ENCODE results near the gene DES. TPM values are rescaled to one million over a fixed set of nuclear protein-coding genes. Genes with fewer than 3 reads are reported as not detected.

The DES gene
- total RNA-seq, 1 donor from 2014 or later, result 19.8 TPM

GRCh38 chr2:219426534-219427136, 8.5 kb downstream of the DES start:
- Mint-ChIP-seq H3K4me3 (ENCODE audit: unreplicated experiment) (no peak overlapping the region), H3K9me3 (ENCODE audit: low read depth) (no peaks in the 10 kb centered on the region), H3K27ac (ENCODE audit: unreplicated experiment) (no peak overlapping the region), H3K27me3 (ENCODE audit: low read depth) (no peaks in the 10 kb centered on the region), H3K4me1 (ENCODE audit: low read depth) (peaks cover 12% of the 10 kb centered on the region), H3K36me3 (ENCODE audit: low read depth) (no peaks in the 10 kb centered on the region)
- TF ChIP-seq CTCF (IDR thresholded peaks at IDR 0.05), result no peak
- peak; percentile 69 for DNase-seq (ENCODE audit: low spot score)

- H3K36me3 Mint-ChIP-seq (ENCODE audit: low read depth), result no peaks in the 10 kb centered on the region
- DNase-seq (ENCODE audit: low spot score), result no peak
- H3K27me3 Mint-ChIP-seq (ENCODE audit: low read depth), result no peaks in the 10 kb centered on the region
- TF ChIP-seq CTCF (IDR thresholded peaks at IDR 0.05), result no peak
- no peak overlapping the region for H3K27ac Mint-ChIP-seq (ENCODE audit: unreplicated experiment)
- H3K4me3 Mint-ChIP-seq (ENCODE audit: unreplicated experiment), result no peak overlapping the region
- H3K4me1 Mint-ChIP-seq (ENCODE audit: low read depth), result peaks cover 12% of the 10 kb centered on the region
- H3K9me3 Mint-ChIP-seq (ENCODE audit: low read depth), result no peaks in the 10 kb centered on the region
Observed at GRCh38 chr2:219428469-219428868, 10.3 kb downstream of the DES start.

- no peaks in the 10 kb centered on the region for H3K27me3 Mint-ChIP-seq (ENCODE audit: low read depth)
- TF ChIP-seq CTCF (IDR thresholded peaks at IDR 0.05), result no peak
- H3K9me3 Mint-ChIP-seq (ENCODE audit: low read depth), result no peaks in the 10 kb centered on the region
- peak; percentile 41 for DNase-seq (ENCODE audit: low spot score)
- H3K36me3 Mint-ChIP-seq (ENCODE audit: low read depth), result no peaks in the 10 kb centered on the region
- H3K4me1 Mint-ChIP-seq (ENCODE audit: low read depth), result peaks cover 12% of the 10 kb centered on the region
- H3K4me3 Mint-ChIP-seq (ENCODE audit: unreplicated experiment), result no peak overlapping the region
- peak overlapping the region; percentile 73 for H3K27ac Mint-ChIP-seq (ENCODE audit: unreplicated experiment)
Observed at GRCh38 chr2:219429958-219430606, 11.9 kb downstream of the DES start.

- DNase-seq (ENCODE audit: low spot score), result peak; percentile 22
- no peaks in the 10 kb centered on the region for H3K27me3 Mint-ChIP-seq (ENCODE audit: low read depth)
Observed at GRCh38 chr2:219430633-219431615, 12.7 kb downstream of the DES start.

More at GRCh38 chr2:219430633-219431615, 12.7 kb downstream of the DES start:
- peaks cover 12% of the 10 kb centered on the region for H3K4me1 Mint-ChIP-seq (ENCODE audit: low read depth)
- no peak overlapping the region for H3K4me3 Mint-ChIP-seq (ENCODE audit: unreplicated experiment)
- peak; percentile 77 for TF ChIP-seq CTCF (IDR thresholded peaks at IDR 0.05)
- no peaks in the 10 kb centered on the region for H3K9me3 Mint-ChIP-seq (ENCODE audit: low read depth)
- H3K27ac Mint-ChIP-seq (ENCODE audit: unreplicated experiment), result peak overlapping the region; percentile 73
- no peaks in the 10 kb centered on the region for H3K36me3 Mint-ChIP-seq (ENCODE audit: low read depth)
